ENCODE data around the gene XYLT1.
"Not testable (repeated sequence)": the region's sequence is repeated elsewhere in the genome, so short reads cannot be mapped to it uniquely, and the experiment has no call there.

The XYLT1 gene

DNA sequence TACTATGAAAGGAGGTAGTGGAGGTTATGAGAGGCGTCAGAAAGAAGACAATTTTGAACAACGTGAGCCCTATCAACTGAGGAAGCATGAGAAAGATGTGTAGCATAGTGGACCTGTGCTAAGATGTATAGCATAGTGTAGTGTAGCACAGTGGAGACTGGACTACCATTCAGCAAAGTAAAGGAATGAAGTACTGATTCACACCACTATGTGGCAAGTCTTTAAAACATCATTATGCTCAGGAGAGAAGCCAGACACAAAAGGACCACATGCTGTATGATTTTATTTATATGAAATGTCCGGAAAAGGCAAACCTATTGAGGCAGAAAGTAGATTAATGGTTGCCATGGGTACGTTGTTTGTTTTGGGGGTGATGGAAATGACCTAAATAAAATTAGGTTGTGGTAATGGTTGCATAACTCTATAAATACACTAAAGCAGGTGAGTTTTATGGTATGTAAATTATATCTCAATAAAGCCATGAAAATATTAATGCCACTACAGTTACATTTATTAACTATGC lies 20.4 kb upstream of the XYLT1 start:
- no peak for DNase-seq (ENCODE audit: low read depth, low spot score)

GRCh38 chr16:17488506-17488905 lies 17.7 kb upstream of the XYLT1 start:
- DNase-seq (ENCODE audit: low read depth, low spot score), result no peak
- no peak overlapping the region for H3K27ac ChIP-seq

More for the DNA sequence above, 20.4 kb upstream of the XYLT1 start:
- no peak overlapping the region for H3K27ac ChIP-seq

DNA sequence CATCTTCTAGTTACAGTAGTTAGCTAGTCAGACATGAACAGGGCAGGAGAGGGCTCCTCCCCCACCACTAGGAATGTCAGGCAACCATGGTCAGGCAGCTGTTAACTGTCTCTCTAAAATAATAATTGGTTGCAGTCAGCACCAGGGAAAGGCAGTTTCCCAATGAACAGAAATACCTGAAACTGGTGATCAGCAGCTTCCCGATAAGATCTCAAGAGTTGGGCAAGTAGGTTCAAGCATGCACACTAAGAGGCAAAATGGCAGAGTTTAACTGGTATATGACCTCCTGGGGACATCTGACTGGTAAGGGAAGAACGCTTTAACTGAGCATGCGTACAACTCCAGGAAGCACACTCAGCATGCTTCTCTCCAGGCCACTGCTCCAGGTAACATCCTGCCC lies 12.6 kb upstream of the XYLT1 start:
- peak overlapping the region; percentile 42 for H3K27ac ChIP-seq

GRCh38 chr16:17482341-17482740 lies 11.6 kb upstream of the XYLT1 start:
- H3K27ac ChIP-seq; DNase-seq (ENCODE audit: low read depth, low spot score): not testable (repeated sequence)

More for the DNA sequence above, 12.6 kb upstream of the XYLT1 start:
- peak; percentile 29 for DNase-seq (ENCODE audit: low read depth, low spot score)

GRCh38 chr16:17481736-17482135 lies 11.0 kb upstream of the XYLT1 start:
- no peak for DNase-seq (ENCODE audit: low read depth, low spot score)
- no peak overlapping the region for H3K27ac ChIP-seq

DNA sequence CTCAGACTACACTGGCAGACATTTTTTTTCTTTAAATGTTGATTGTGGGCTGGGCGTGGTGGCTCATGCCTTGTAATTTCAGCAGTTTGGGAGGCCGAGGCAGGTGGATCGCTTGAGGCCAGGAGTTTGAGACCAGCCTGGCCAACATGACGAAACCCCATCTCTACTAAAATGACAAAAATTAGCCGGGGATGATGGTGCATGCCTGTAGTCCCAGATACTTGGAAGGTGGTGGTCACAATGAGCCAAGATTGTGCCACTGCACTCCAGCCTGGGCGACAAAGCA lies 6.4 kb upstream of the XYLT1 start:
- not testable (repeated sequence) for DNase-seq (ENCODE audit: low read depth, low spot score); H3K27ac ChIP-seq

DNA sequence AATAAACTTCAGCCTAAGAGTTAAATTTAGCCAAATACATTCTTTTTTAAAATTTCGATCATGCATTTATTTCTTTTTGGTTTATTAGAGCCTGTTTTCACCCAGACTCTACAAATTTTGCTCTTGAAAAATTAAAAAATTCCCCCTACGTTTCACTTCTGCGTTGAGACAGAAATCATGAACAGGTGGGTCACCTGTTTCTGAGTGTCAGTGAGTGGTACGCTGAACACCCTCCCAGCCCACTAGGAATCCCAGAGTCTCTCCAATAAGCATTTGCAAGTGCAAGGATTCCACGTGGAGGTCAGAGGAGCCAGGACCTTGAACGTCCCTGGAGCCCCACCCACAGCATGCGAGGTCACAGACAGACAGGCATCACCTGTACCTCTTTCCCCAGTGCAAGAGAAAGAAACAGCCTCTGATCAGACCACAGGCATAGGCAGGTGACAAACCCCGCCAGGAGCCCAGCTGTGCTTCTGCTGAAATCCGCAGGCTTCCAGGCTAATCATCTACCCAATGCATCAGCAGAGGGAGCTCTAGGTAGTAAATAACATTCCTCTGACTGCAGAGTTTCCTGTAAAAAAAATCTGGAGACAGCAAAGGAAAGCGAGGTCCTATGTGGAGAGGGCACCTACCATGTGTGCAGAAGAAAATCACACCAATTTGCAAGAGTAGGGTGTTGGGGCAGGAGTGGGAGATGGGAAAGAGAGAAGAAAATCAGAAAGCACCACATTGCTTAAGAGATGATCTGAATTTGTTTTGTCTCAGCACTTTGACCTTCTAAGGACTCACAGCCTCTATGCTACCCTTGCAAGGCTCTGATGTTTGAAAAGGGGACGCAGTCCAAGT lies 5.9 kb upstream of the XYLT1 start:
- no peak for DNase-seq (ENCODE audit: low read depth, low spot score)
- H3K27ac ChIP-seq, result no peak overlapping the region

DNA sequence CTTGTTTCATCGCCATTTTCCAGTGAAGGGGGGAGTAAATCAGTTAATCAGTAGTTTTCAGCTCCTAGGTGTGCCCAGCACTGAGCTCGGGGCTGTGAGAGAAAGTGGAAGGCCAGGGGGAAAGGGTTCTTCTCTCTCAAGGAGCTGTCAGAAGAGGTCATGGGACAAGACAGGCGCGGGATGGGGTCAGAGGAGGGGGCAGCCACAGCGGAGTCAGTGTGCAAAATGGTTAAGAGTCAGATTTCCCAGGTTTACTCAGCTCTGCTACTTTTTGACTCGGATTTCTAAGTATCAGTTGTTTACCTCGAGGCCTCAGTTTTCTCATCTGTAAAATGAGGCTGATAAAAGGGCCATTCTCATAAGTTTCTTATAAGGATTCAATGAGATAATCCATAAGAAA lies 4.3 kb upstream of the XYLT1 start:
- H3K27ac ChIP-seq, result no peak overlapping the region
- DNase-seq (ENCODE audit: low read depth, low spot score), result no peak

DNA sequence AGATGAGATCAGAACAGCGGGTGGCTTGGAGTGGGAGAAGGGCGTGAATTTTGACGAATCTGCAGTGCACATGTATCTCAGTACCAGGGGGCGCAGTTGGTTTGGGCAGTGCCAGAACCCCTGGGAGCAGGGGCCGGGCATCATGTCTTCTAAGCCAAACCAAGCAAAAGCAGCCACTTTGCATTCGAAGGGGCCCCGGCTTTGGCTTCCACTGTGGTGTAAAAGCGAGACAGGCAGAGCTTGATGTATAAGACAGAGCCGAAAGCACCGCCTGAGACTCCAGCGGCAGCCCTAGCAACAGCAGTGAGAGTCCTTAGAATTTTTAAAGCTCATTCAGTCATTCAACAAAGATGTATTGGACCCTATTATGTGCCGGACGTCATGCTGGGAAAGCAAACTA lies 3.8 kb upstream of the XYLT1 start:
- no peak overlapping the region for H3K27ac ChIP-seq
- DNase-seq (ENCODE audit: low read depth, low spot score), result no peak

- DNase-seq (ENCODE audit: low read depth, low spot score), result no peak
- H3K27ac ChIP-seq, result no peak overlapping the region
These were observed 3.3 kb upstream of the XYLT1 start for GRCh38 chr16:17474037-17474436.

DNA sequence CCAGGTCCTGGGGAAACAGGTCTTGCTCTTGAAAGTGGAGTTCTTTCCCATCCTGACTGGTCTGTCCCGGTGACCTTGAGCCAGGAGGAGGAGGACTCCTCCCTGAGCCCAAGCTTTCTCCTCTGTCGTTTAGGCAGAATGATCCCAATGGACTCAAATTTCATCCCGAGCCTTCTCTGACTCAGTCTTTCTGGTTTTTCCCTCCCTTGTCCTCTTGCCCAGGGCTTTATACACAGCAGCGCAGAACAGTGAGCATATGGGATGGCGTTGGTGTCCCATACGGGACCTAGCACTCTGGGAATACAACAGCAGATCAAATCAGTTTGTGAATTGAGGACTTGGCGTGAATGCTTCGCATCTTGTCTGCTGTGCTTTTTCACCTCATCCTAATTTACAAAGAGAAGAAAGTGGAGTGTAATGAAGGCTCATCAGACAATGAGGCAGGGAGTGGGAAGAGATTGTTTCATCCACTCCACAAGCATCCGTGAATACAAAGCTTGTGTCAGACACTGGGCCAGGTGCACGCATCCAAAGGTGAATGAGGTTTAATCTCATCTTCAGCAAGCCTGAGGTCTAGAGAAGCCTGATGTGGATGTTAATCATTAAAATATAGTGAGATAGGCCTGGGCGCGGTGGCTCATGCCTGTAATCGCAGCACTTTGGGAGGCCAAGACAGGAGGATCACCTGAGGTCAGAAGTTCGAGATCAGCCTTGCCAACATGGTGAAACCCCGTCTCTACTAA lies 1.1 kb upstream of the XYLT1 start:
- DNase-seq (ENCODE audit: low read depth, low spot score), result no peak
- H3K27ac ChIP-seq, result peak overlapping the region; percentile 89

GRCh38 chr16:17470182-17470907 lies 415 bp downstream of the XYLT1 start:
- no peak for DNase-seq (ENCODE audit: low read depth, low spot score)
- peak overlapping the region; percentile 89 for H3K27ac ChIP-seq

GRCh38 chr16:17469741-17470181 lies 999 bp downstream of the XYLT1 start:
- DNase-seq (ENCODE audit: low read depth, low spot score), result no peak
- no peak overlapping the region for H3K27ac ChIP-seq

- DNase-seq (ENCODE audit: low read depth, low spot score), result no peak
- H3K27ac ChIP-seq, result no peak overlapping the region
These were observed 1.6 kb downstream of the XYLT1 start for GRCh38 chr16:17469011-17469740.

GRCh38 chr16:17468611-17469010 lies 2.1 kb downstream of the XYLT1 start:
- H3K27ac ChIP-seq, result no peak overlapping the region
- DNase-seq (ENCODE audit: low read depth, low spot score), result no peak

- DNase-seq (ENCODE audit: low read depth, low spot score), result no peak
These were observed 2.7 kb downstream of the XYLT1 start for GRCh38 chr16:17467923-17468540.

DNA sequence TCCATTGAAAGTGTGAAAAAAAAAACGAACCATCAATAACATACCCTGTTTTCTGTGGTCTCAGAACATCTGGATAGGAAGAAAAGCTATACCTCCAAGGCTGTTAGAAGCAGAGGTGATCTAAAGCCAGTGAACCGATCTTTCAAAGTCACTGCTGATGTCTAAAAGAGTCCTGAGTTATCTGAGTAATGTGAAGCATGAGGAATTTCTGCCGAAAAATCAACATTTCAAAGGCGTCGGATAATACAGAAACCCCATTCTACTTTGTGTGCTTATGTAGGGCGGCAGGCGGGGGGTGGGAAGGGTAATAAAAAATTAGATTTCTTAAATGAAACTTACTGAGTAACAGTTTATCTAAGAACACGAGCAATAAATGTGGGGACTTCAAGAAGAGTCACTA lies 3.9 kb downstream of the XYLT1 start:
- H3K27ac ChIP-seq, result no peak overlapping the region
- DNase-seq (ENCODE audit: low read depth, low spot score), result no peak

More at GRCh38 chr16:17467923-17468540, 2.7 kb downstream of the XYLT1 start:
- no peak overlapping the region for H3K27ac ChIP-seq

DNA sequence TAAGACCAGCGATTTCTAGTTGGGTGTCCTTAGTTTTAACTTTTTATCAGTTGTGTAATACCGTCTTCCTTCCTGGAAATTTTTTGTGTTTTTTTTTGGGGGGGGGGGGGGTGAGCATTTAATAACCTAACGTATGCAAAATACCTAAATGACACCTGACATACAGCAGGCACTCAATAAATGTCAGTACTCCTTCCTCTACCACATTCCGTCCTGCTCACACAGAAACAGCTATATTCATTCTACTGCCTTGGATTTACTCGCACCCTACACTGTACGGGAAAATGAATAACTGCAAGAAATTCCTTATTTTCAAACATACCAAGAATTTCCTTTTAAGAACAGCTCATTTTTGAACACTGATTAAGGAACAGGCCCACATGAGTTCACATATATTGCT lies 5.3 kb downstream of the XYLT1 start:
- no peak overlapping the region for H3K27ac ChIP-seq
- DNase-seq (ENCODE audit: low read depth, low spot score), result no peak

DNA sequence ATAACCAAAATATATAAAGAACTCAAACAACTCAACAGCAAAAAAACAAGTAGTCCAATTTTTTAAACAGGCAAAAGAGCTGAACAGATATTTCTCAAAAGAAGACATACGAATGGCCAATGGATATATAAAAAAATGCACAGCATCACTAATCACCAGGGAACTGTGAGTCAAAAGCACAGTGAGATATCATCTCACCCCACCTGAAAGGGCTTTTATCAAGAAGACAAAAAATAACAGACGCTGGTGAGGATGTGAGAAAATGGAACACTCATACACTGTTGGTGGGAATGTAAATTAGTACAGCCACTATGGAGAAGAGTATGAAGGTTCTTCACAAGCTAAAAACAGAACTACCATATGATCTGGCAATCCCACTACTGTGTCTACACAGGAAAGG lies 7.4 kb downstream of the XYLT1 start:
- DNase-seq (ENCODE audit: low read depth, low spot score), result no peak
- no peak overlapping the region for H3K27ac ChIP-seq
